Measurements from ENCODE around the gene C11orf16.
"Not testable (repeated sequence)": the region's sequence is repeated elsewhere in the genome, so short reads cannot be mapped to it uniquely, and the experiment has no call there.

Gene C11orf16

DNA sequence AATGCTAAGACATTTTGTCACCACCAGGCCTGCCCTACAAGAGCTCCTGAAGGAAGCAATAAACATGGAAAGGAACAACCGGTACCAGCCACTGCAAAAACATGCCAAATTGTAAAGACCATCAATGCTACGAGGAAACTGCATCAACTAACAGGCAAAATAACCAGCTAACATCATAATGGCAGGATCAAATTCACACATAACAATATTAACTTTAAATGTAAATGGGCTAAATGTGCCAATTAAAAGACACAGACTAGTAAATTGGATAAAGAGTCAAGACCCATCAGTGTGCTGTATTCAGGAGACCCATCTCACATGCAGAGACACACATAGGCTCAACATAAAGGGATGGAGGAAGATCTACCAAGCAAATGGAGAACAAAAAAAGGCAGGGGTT, 41.6 kb downstream of the C11orf16 start:
- DNase-seq (ENCODE audit: low spot score): not testable (repeated sequence)

DNA sequence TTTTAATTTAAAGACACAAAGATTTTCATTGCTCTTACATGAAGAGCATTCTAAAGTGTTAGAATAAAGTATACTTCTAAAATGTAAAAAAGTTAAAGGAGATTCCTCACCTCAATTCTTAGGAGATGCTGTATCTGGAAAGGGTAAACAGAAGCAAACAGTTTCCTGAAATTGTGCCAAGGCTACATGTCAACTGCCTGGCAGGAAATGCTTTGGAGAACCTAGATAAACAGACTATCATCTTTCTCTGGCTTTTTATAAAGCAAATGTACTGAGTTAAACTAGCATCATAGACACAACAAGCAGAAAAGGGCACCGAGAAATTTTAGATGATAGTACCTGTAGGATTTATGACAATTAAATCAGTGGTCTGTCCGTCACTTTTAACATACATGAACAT, 46.4 kb downstream of the C11orf16 start:
- DNase-seq (ENCODE audit: low spot score): no peak

DNA sequence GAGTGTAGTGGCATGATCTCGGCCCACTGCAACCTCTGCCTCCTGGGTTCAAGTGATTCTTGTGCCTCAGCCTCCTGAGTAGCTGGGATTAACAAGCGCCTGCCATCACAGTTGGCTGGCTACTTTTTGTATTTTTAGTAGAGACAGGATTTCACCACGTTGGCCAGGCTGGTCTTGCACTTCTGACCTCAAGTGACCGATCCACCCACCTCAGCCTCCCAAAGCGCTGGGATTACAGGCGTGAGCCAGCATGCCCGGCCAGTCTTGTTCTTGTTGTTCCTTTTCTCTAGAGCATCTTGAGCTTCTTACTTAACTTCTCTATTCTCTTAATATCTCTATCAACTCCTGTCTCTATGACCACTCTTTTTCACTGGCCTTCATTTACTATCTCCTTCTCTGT, 51.2 kb downstream of the C11orf16 start:
- not testable (repeated sequence) for DNase-seq (ENCODE audit: low spot score)

DNA sequence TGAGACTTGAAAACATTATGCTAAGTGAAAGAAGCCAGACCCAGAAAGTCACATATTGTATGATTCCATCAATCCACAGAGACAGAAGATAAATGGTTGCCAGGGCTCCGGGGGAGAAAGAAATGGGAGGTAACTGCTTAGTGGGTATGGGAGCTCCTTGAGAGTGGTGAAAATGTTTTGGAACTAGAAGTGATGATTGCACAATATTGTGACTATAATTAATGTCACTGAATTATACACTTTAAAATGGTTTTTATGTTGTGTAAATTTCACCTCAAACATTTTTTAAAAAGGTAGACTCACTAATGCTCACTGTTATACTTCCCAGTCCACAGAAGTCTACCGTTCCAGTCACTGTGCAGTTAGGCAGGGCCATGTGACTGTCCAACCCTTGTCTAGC, 54.0 kb downstream of the C11orf16 start:
- no peak for DNase-seq (ENCODE audit: low spot score)

DNA sequence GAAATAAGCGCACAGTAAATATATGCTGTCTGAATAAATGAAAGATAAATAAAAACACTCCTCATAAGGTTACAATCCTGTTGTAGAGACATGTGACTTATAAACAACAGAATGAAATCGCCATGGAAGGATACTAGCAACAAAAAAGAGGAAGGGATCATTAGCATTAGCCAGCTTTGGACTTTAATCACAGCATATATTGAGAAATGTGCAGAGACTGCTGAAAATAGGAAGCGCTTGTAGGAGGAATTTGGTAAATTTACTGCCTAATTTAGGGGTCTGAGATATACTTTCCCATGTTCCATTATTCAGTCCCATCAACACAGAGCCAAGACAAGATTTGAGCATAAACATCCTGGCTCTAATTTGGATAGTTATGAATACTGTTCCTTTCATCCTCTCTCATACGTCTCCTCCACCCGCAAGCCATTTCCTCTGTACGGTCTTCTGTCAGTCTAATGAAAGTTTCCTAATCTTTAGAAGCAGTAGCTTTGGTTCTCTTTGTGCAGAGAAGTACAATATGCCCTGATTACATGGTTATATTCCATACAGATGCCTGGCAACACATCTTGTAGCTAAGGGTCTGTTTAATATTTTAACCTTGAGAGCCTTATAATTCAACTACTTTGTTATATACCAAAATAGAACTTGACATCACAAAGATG, 58.9 kb downstream of the C11orf16 start:
- DNase-seq (ENCODE audit: low spot score): no peak

DNA sequence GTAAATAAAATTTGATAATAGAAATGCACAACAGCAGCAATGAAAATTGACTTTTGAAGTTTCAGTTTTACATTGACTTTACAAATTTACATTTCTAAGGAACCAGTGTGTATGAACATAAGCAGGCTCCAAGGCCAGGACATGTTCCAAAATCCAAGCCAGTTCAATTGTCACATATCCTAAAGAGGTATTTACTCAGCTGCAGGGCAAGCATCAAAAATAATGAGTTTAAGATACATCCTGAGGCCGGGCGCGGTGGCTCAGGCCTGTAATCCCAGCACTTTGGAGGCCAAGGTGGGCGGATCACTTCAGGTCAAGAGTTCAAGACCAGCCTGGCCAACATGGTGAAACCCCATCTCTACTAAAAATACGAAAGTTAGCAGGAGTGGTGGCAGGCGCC, 60.8 kb downstream of the C11orf16 start:
- no peak for DNase-seq (ENCODE audit: low spot score)

DNA sequence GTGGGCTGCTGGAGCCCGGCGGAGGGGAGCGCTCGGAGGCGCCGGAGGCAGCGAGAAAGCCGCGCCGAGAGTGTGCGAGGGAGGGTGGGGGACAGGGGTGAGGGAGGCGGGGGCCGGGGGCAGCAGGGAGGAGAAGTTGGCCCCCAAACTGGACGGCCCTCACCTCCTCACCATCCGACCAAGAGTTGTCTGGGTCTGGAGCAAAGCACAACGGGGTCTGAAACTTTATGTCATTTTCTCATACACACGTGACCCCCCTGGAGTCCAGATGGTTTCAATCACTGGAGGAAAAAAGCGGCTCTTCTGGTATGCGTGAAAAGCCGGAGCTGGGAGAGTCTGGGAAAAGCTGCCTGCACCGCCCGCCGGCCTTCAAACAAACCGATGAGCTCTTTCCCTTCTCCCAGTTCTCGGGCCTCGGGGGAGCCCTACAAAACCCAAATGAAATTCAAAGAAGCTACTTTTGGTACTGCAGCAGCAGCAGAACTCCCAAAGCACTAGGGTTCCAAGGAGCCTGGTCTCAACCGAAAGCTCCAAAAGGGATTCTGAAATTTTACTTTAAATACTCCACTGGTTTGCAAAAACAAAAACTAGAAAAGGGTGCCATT, 61.5 kb downstream of the C11orf16 start:
- peak; percentile 86 for DNase-seq (ENCODE audit: low spot score)

DNA sequence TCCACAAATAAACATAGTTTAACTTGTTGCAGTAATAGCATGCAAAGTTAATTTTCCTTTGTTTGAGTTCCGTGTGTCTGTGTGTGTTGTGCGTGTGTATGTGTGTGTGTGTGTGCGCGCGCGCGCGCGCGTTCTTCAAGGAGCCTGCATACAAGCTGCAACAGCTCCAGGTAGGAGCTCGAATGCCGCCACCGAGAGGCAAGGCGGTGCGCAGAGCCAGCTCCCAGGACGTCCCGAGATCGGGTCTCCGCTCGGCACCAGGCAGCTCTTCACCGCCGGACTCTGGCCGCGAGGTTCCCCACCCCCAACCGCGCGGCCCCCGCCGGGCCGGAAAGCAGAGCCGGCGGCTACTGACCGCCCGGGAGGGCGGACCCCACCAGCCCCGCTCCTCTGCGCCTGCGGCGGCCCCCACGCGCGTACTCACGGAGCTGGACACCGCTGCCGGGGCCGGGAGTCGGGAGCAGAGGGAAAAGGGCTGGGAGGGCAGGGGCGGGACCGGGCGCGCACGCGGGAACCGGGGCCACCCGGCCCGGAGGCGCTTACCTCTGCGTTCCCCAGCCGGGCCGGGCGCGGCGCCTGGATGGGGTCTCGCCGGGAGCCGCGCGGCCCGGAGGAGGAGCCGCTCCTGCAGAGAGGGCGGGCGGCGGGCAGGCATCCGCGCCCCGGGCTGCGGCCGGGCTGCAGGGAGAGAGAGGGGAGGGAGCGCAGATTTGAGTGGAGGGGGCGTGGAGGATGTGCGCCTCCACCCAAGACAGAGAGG, 62.2 kb downstream of the C11orf16 start:
- DNase-seq (ENCODE audit: low spot score): peak; percentile 31
